ENCODE results near the gene ZSWIM1.
"Not testable (repeated sequence)": the region's sequence is repeated elsewhere in the genome, so short reads cannot be mapped to it uniquely, and the experiment has no call there.

Gene ZSWIM1

GRCh38 chr20:45853484-45853883 is 27.5 kb upstream of the ZSWIM1 start:
- no peak overlapping the region for H3K4me3 ChIP-seq (ENCODE audit: low read depth, low read length)

DNA sequence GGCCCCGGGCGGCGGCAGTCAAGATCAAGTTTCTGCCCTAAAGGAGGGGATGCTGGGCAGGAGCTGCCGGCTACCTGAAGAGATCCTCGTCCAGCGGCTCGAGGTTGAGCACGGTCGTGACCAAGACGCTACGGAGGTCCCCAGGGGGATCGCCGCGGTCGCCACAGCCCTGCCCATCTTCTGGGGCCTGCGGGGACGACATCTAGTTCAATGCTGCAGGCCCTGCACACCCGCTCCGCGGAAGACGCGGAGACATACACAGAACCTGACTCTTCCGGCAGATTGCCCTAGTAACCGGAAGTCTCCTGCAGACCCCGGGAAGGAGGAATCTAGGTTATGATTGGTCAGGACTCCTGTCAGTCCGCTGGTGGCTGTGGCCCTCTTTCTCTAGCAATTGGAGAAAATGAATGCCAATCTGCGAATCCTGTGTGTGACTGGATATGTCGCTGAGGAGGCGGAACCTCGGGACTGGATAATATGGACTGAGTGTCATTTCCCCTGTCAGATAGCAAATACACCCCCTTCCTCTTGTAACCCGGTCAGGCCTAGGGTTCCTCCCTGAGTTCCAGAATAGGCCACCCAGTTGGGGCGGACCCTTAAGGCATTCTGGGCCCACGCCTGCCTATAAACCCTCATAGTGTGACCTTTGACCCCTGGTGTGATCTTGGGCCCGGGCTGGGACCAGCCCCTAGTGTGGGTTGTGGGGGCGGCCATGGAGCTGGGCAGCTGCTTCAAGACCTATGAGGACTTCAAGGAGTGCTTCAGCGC is 23.7 kb upstream of the ZSWIM1 start, which contains the start of the genes ACOT8 and ZSWIM3:
Gene ACOT8, minus strand, starts transcription at position 279 of the 768 bp plus-strand sequence. Its CDS starts 77 bp downstream, at position 202.
Gene ZSWIM3, plus strand, starts transcription at position 501 of the 768 bp plus-strand sequence. Its CDS starts 212 bp downstream, at position 713.
- peak within 1 kb of the TSS; percentile 97 for H3K4me3 ChIP-seq (ENCODE audit: low read depth, low read length)

GRCh38 chr20:45857882-45858216 is 23.2 kb upstream of the ZSWIM1 start:
- H3K4me3 ChIP-seq (ENCODE audit: low read depth, low read length): peak overlapping the region; percentile 46

DNA sequence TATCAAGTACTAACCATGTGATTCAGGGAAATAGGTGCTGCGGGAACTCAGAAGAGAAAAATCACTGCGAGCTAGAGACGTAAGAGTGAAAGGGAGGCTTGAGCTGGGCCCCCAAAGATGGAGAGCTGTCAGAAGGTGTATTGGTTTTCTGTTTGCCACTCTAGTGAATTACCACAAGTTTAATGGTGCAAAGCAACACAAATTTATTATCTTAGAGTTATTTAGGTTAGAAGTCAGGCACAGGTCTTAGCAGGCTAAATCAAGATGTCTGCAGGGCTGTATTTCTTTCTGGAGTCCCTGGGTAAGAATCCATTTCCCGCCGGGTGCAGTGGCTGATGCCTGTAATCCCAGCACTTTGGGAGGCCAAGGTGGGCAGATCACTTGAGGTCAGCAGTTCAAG is 21.1 kb upstream of the ZSWIM1 start:
- no peak overlapping the region for H3K4me3 ChIP-seq (ENCODE audit: low read depth, low read length)

DNA sequence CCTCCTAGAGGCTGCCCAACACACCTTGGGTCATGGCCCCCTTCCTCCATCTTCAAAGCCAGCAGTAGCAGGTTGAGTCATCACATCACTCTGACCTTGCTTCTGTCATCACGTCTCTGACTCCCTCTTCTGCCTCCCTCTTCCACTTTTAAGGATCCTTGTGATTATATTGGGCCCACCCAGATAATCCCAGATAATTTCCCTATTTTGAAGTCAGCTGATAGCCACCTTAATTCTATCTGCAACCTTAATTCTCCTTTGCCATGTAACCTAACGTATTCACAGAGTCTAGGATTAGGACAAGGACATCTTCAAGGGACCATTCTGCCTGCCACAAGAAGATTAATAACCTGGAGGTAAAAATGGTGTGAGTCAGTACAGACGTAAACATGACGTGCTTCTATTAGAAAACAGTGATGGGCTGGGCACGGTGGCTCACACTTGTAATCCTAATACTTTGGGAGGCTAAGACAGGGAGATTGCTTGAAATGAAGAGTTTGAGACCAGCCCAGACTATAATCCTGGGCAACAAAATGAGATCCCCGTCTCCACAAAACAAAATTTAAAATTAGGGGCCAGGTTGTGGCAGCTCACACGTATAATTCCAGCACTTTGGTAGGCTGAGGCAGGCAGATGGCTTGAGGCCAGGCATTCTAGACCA is 20.3 kb upstream of the ZSWIM1 start:
- no peak overlapping the region for H3K4me3 ChIP-seq (ENCODE audit: low read depth, low read length)

GRCh38 chr20:45861221-45862075 is 19.6 kb upstream of the ZSWIM1 start:
- no peak overlapping the region for H3K4me3 ChIP-seq (ENCODE audit: low read depth, low read length)

DNA sequence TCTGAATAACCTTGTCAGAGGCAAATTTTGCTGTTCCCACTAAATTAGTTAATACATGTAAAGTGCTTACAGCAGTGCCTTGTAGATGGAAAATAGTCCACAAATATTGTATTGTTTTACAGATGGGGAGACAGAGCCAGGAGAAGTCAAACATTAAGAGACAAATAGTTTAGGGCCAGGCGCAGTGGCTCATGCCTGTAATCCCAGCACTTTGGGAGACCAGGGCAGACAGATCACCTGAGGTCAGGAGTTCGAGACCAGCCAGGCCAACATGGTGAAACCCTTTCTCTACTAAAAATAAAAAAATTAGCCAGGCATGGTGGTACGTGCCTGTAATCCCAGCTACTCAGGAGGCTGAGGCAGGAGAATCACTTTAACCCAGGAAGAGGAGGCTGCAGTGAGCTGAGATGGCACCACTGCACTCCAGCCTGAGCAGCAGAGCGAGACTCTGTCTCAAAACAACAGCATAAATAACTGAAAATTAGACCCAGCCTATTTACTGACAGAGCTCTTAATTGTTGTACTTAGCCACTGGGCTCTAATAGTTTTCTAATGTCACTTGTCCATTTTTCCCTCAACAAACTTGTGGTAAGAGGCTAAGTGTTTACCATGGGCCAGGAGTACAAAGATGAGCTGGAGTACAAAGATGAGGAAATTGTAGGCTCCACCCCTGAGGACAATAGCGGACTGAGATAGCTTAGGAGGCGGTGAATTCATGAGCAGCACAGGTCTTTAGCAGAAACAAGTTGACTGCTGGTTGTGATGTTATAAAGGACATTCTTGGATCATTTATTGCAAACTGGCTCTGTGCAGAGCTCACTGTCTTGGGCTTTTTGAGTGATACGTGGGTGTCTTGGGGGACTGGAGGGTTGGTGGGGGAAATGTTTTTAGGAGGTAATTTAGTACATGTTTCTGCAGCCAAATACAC is 17.2 kb upstream of the ZSWIM1 start:
- no peak overlapping the region for H3K4me3 ChIP-seq (ENCODE audit: low read depth, low read length)

DNA sequence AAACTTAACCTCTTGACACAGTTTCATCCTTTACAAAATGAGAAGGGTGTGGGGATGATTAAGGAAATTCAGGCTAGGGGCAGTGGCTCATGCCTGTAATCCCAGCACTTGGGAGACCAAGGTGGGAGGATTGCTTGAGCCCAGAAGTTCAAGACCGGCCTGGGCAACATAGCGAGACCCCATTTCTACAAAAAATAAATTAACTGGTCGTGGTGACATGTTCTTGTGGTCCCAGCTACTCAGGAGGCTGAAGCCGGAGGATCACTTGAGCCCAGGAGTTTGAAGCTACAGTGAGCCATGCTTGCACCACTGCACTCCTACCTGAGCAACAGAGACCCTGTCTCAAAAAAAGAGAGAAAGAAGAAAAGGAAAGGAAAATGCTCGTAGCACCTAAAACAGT is 14.6 kb upstream of the ZSWIM1 start:
- no peak overlapping the region for H3K4me3 ChIP-seq (ENCODE audit: low read depth, low read length)

- H3K4me3 ChIP-seq (ENCODE audit: low read depth, low read length): no peak overlapping the region
These were observed 13.8 kb upstream of the ZSWIM1 start for GRCh38 chr20:45867136-45867818.

- no peak overlapping the region for H3K4me3 ChIP-seq (ENCODE audit: low read depth, low read length)
These were observed 13.2 kb upstream of the ZSWIM1 start for GRCh38 chr20:45867819-45868176.

GRCh38 chr20:45872626-45873025 is 8.4 kb upstream of the ZSWIM1 start:
- H3K4me3 ChIP-seq (ENCODE audit: low read depth, low read length): no peak overlapping the region

GRCh38 chr20:45873409-45874103 is 7.5 kb upstream of the ZSWIM1 start:
- H3K4me3 ChIP-seq (ENCODE audit: low read depth, low read length): no peak overlapping the region

DNA sequence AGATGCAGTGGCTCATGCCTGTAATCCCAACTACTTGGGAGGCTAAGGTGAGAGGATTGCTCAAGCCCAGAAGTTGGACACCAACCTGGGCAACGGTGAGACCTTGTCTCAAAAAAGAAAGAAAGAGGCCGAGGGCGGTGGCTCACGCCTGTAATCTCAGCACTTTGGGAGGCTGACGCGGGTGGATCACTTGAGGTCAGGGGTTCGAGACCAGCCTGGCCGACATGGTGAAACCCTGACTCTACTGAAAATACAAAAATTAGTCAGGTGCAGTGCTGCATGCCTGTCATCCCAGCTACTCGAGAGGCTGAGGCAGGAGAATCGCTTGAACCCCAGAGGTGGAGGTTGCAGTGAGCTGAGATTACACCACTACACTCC is 6.9 kb upstream of the ZSWIM1 start:
- H3K4me3 ChIP-seq (ENCODE audit: low read depth, low read length): not testable (repeated sequence)

GRCh38 chr20:45874576-45874975 is 6.5 kb upstream of the ZSWIM1 start:
- no peak overlapping the region for H3K4me3 ChIP-seq (ENCODE audit: low read depth, low read length)

- H3K4me3 ChIP-seq (ENCODE audit: low read depth, low read length): no peak overlapping the region
These were observed 2.8 kb upstream of the ZSWIM1 start for GRCh38 chr20:45878076-45878761.

GRCh38 chr20:45882469-45883099 is 1.6 kb downstream of the ZSWIM1 start:
- H3K4me3 ChIP-seq (ENCODE audit: low read depth, low read length): no peak overlapping the region

DNA sequence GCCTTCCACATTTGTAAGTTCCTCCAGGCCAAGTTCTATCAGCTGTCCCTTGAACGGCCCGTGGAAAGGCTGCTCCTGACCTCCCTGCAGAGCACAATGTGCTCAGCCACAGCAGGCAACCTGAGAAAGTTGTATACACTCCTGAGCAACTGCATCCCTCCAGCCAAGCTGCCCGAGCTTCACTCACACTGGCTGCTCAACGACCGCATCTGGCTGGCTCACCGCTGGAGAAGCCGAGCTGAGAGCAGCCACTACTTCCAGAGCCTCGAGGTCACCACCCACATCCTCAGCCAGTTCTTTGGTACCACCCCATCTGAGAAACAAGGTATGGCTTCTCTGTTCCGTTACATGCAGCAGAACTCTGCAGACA is 2.1 kb downstream of the ZSWIM1 start:
- H3K4me3 ChIP-seq (ENCODE audit: low read depth, low read length): no peak overlapping the region

DNA sequence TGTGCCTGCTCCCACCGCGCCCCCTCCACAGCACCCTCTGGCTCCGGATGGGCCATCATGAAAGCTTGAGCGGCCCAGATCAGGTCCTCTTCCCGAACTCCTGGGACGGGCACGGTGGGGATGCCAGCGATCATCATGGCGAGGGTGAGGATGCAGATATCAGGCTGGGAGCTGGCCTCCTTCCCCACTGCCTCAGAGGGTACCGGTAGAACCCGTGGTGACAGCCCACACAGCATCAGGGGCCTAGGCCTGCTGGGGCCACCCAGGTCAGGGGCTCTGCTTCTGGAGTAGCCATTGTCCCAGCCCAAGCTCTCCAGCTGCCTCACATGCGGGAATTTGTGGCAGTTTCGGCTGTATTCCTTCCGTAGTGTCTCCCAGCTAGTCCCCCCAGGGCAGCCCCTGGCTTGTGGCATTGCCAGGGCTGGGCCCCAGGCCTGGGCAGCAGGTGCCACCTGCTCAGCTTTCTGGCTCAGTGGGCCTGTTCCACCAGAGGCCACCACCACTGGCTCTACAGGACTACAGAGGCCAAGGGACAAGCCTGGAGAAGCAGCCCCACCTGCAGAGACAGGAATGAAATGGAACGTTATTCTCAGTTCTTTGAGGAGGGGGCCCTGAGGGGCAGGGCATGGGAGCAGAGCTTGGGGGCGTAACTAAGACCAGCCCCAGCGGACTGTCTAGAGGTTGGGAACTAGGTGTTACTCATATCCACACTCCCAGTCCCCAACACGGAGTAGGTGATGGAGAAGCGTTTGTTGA is 5.7 kb downstream of the ZSWIM1 start:
- H3K4me3 ChIP-seq (ENCODE audit: low read depth, low read length): no peak overlapping the region

All from iPS-11a (cell line).